NAMALWA (cell line): ENCODE measurements around the gene PDK2.
A peak's percentile ranks its signal among the peaks of the same experiment; 100 is the strongest.

Experiments used
- DNase-seq: peaks from one replicate; pipeline ENCODE4 v3.0.0-alpha.2; 2015; ENCODE audit warnings: low spot score

PDK2 gene

GRCh38 chr17:50135316-50136095 lies 40.4 kb downstream of the PDK2 start:
- no peak for DNase-seq

- no peak for DNase-seq
Measured at GRCh38 chr17:50136096-50136687, 41.0 kb downstream of the PDK2 start.

- DNase-seq = no peak
Measured at GRCh38 chr17:50137042-50137441, 41.9 kb downstream of the PDK2 start.

- DNase-seq = no peak
Measured at GRCh38 chr17:50139185-50139783, 44.1 kb downstream of the PDK2 start.

- DNase-seq = peak; percentile 67
Measured at GRCh38 chr17:50139950-50140885, 45.1 kb downstream of the PDK2 start.

- no peak for DNase-seq
Measured at GRCh38 chr17:50141026-50141744, 46.0 kb downstream of the PDK2 start.

- no peak for DNase-seq
Measured at GRCh38 chr17:50141745-50142110, 46.6 kb downstream of the PDK2 start.

GRCh38 chr17:50143461-50144176 lies 48.5 kb downstream of the PDK2 start:
- DNase-seq = no peak

GRCh38 chr17:50144355-50144754 lies 49.2 kb downstream of the PDK2 start:
- DNase-seq = peak; percentile 29

- no peak for DNase-seq
Measured at GRCh38 chr17:50144845-50145531, 49.8 kb downstream of the PDK2 start.

GRCh38 chr17:50145532-50146229 lies 50.5 kb downstream of the PDK2 start:
- DNase-seq = no peak

- no peak for DNase-seq
Measured at GRCh38 chr17:50146230-50146926, 51.2 kb downstream of the PDK2 start.

- DNase-seq = peak; percentile 40
Measured at GRCh38 chr17:50146927-50147665, 51.9 kb downstream of the PDK2 start.

- DNase-seq = no peak
Measured at GRCh38 chr17:50147841-50148225, 52.7 kb downstream of the PDK2 start.

- peak; percentile 89 for DNase-seq
Measured at GRCh38 chr17:50148226-50149090, 53.3 kb downstream of the PDK2 start.

- DNase-seq = no peak
Measured at GRCh38 chr17:50149091-50149416, 53.9 kb downstream of the PDK2 start.
